ENCODE data around the gene RPL21.

RPL21 gene

GRCh38 chr13:27300941-27301586, 49.7 kb downstream of the RPL21 start:
- TF ChIP-seq FOXP2 (optimal IDR thresholded peaks at IDR 0.05; ENCODE audit: control extremely low read depth, extremely low read length, insufficient read depth) (no peak), EZH2 (IDR thresholded peaks at IDR 0.05) (no peak), POLR2AphosphoS5 (IDR thresholded peaks at IDR 0.05; ENCODE audit: borderline replicate concordance, low read depth, low read length) (no peak)
- Histone ChIP-seq H3K9me3 (ENCODE audit: low read depth, low read length) (no peaks in the 10 kb centered on the region), H3K36me3 (ENCODE audit: insufficient read depth, low read length) (no peaks in the 10 kb centered on the region), H3K27ac (no peak overlapping the region), H3K9ac (ENCODE audit: insufficient read length) (no peak overlapping the region), H3K4me3 (no peak overlapping the region)
- DNase-seq (ENCODE audit: low read depth, low spot score): no peak

GRCh38 chr13:27302643-27303262, 51.4 kb downstream of the RPL21 start:
- H3K9ac ChIP-seq (ENCODE audit: insufficient read length): no peak overlapping the region
- H3K36me3 ChIP-seq (ENCODE audit: insufficient read depth, low read length): no peaks in the 10 kb centered on the region
- no peak overlapping the region for H3K27ac ChIP-seq
- DNase-seq (ENCODE audit: low read depth, low spot score): no peak
- H3K4me3 ChIP-seq: no peak overlapping the region
- no peak for TF ChIP-seq FOXP2 (optimal IDR thresholded peaks at IDR 0.05; ENCODE audit: control extremely low read depth, extremely low read length, insufficient read depth)
- TF ChIP-seq POLR2AphosphoS5 (IDR thresholded peaks at IDR 0.05; ENCODE audit: borderline replicate concordance, low read depth, low read length): no peak
- no peak for TF ChIP-seq EZH2 (IDR thresholded peaks at IDR 0.05)
- no peaks in the 10 kb centered on the region for H3K9me3 ChIP-seq (ENCODE audit: low read depth, low read length)

GRCh38 chr13:27304099-27304498, 52.7 kb downstream of the RPL21 start:
- DNase-seq (ENCODE audit: low read depth, low spot score): no peak
- Histone ChIP-seq H3K4me3 (no peak overlapping the region), H3K9me3 (ENCODE audit: low read depth, low read length) (no peaks in the 10 kb centered on the region), H3K27ac (no peak overlapping the region), H3K9ac (ENCODE audit: insufficient read length) (no peak overlapping the region), H3K36me3 (ENCODE audit: insufficient read depth, low read length) (no peaks in the 10 kb centered on the region)
- TF ChIP-seq FOXP2 (optimal IDR thresholded peaks at IDR 0.05; ENCODE audit: control extremely low read depth, extremely low read length, insufficient read depth) (no peak), POLR2AphosphoS5 (IDR thresholded peaks at IDR 0.05; ENCODE audit: borderline replicate concordance, low read depth, low read length) (no peak), EZH2 (IDR thresholded peaks at IDR 0.05) (no peak)

- Histone ChIP-seq H3K4me3 (no peak overlapping the region), H3K27ac (no peak overlapping the region), H3K9ac (ENCODE audit: insufficient read length) (no peak overlapping the region), H3K36me3 (ENCODE audit: insufficient read depth, low read length) (no peaks in the 10 kb centered on the region), H3K9me3 (ENCODE audit: low read depth, low read length) (no peaks in the 10 kb centered on the region)
- TF ChIP-seq FOXP2 (optimal IDR thresholded peaks at IDR 0.05; ENCODE audit: control extremely low read depth, extremely low read length, insufficient read depth): no peak
- TF ChIP-seq EZH2 (IDR thresholded peaks at IDR 0.05): no peak
- no peak for TF ChIP-seq POLR2AphosphoS5 (IDR thresholded peaks at IDR 0.05; ENCODE audit: borderline replicate concordance, low read depth, low read length)
- DNase-seq (ENCODE audit: low read depth, low spot score): no peak
Observed at GRCh38 chr13:27304611-27305010, 53.3 kb downstream of the RPL21 start.
